Measurements from ENCODE around the gene SLC25A19.

Gene SLC25A19

DNA sequence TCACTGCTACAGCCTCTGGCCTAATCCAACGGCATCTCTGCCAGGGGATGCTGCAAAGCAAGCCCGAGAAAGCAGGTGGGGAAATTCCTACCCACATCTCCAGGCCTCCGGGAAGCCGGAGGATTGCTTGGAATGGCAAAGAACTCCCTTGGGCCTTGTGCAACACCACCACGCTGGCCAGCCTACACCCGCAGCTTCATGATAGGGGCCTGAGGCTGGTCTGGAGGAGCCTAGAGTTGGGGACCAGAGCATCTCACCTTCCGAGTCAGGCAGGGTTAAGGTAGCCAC lies 48.1 kb downstream of the SLC25A19 start:
- TF ChIP-seq SIN3A (IDR thresholded peaks at IDR 0.05; ENCODE audit: borderline replicate concordance, insufficient read depth, low read length) (no peak), POLR2AphosphoS5 (IDR thresholded peaks at IDR 0.05; ENCODE audit: low read depth, low read length) (no peak), FOXP2 (optimal IDR thresholded peaks at IDR 0.05; ENCODE audit: borderline replicate concordance, extremely low read depth, extremely low read length, insufficient read depth) (no peak), TAF1 (IDR thresholded peaks at IDR 0.05; ENCODE audit: borderline replicate concordance, insufficient read depth, low read length) (no peak)
- TF ChIP-seq, protein P1, sequence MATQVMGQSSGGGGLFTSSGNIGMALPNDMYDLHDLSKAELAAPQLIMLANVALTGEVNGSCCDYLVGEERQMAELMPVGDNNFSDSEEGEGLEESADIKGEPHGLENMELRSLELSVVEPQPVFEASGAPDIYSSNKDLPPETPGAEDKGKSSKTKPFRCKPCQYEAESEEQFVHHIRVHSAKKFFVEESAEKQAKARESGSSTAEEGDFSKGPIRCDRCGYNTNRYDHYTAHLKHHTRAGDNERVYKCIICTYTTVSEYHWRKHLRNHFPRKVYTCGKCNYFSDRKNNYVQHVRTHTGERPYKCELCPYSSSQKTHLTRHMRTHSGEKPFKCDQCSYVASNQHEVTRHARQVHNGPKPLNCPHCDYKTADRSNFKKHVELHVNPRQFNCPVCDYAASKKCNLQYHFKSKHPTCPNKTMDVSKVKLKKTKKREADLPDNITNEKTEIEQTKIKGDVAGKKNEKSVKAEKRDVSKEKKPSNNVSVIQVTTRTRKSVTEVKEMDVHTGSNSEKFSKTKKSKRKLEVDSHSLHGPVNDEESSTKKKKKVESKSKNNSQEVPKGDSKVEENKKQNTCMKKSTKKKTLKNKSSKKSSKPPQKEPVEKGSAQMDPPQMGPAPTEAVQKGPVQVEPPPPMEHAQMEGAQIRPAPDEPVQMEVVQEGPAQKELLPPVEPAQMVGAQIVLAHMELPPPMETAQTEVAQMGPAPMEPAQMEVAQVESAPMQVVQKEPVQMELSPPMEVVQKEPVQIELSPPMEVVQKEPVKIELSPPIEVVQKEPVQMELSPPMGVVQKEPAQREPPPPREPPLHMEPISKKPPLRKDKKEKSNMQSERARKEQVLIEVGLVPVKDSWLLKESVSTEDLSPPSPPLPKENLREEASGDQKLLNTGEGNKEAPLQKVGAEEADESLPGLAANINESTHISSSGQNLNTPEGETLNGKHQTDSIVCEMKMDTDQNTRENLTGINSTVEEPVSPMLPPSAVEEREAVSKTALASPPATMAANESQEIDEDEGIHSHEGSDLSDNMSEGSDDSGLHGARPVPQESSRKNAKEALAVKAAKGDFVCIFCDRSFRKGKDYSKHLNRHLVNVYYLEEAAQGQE (IDR thresholded peaks at IDR 0.05; ENCODE audit: insufficient read depth in 1 of 2, low read depth in 2 of 2, low read length in 2 of 2): no peak

DNA sequence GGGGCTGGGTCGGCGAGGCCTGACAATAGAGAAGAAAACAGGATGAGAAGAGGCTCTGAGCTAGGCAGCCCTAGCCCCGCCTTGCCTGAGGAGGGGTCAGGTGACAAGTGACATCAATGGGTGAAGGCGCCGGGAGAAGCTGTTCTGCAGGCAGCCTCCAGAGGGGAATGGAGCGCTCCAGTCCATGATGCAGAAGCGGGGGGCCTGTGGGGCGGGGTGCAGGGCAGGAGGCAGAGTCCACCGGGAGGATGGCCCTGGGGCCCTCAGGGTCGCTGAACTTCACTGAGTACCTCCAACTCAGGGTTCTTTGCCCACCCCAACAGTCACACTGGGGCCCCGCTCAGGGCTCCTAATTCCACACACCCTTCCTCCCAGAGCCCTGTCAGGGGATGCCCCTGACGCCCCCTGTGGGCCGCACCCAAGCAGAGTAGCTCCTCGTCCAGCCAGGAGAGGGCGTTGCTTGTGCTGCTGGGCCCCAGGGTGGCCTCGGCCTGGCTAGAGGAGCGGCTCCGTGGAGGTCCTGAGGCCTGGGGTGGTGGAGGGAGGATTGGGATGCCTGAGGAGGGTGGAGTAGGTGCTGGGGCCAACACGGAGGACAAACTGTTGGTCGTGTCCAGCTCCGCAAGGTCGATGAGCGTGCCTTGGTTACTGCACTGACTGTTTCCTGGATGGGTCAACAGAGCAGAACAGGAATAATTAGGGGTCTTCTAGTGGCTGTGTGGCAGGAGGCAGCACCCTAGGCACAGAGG lies 48.7 kb downstream of the SLC25A19 start:
- TF ChIP-seq SIN3A (IDR thresholded peaks at IDR 0.05; ENCODE audit: borderline replicate concordance, insufficient read depth, low read length) (no peak), TAF1 (IDR thresholded peaks at IDR 0.05; ENCODE audit: borderline replicate concordance, insufficient read depth, low read length) (no peak), FOXP2 (optimal IDR thresholded peaks at IDR 0.05; ENCODE audit: borderline replicate concordance, extremely low read depth, extremely low read length, insufficient read depth) (no peak), POLR2AphosphoS5 (IDR thresholded peaks at IDR 0.05; ENCODE audit: low read depth, low read length) (no peak)
- TF ChIP-seq, protein P1 (IDR thresholded peaks at IDR 0.05; ENCODE audit: insufficient read depth in 1 of 2, low read depth in 2 of 2, low read length in 2 of 2): no peak

DNA sequence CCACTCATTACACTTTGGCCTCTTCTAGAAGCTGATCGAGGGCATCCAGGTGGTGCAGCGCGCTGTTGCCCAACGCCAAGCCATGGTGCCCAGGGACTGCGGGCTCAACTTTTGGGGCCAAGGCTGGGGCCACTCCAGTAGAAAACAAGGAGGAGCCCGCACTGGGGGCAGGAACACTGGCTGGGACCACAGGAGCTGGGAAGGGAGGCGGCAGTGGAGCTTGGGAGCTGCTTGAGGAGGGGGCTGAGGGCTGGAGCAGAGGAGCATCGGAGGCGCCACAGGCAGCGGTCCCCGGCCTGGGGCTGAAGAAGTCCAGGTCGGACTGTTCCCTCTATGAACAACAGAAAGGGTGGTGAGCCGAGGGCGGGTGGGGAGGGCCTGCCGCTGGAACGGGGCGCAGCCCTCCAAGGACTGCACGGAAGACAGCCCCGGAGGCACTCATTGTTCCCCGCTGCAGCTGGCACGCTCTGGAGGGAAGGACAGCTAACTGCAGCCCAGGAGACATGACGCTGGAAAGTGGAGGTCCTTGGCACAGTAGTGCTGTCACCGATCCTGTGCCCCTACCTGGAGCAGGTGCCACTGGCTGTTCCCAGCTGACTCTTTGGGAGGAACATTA lies 49.3 kb downstream of the SLC25A19 start:
- TF ChIP-seq TAF1 (IDR thresholded peaks at IDR 0.05; ENCODE audit: borderline replicate concordance, insufficient read depth, low read length): no peak
- TF ChIP-seq, protein P1 (IDR thresholded peaks at IDR 0.05; ENCODE audit: insufficient read depth in 1 of 2, low read depth in 2 of 2, low read length in 2 of 2): no peak
- TF ChIP-seq FOXP2 (optimal IDR thresholded peaks at IDR 0.05; ENCODE audit: borderline replicate concordance, extremely low read depth, extremely low read length, insufficient read depth): no peak
- no peak for TF ChIP-seq SIN3A (IDR thresholded peaks at IDR 0.05; ENCODE audit: borderline replicate concordance, insufficient read depth, low read length)
- no peak for TF ChIP-seq POLR2AphosphoS5 (IDR thresholded peaks at IDR 0.05; ENCODE audit: low read depth, low read length)

DNA sequence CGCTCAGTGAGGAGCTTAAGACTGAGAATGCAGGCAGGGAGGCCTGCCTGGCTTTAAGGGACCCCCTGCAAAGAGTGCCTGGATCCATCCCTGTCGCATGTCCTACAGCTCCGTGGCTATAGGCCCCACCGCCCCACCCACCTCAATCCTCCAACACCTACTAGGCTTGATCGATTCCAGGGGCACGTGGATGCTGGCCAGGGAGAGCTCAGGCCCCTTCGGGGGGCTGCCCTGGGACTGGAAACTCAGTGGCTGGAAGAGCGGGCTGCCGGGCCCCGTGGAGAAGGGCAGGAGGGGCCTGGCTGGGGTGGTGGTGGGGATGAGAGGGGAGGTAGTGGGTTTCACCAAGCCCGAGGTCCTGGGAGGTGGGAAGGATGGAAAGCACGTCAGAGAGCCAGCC lies 50.0 kb downstream of the SLC25A19 start:
- TF ChIP-seq POLR2AphosphoS5 (IDR thresholded peaks at IDR 0.05; ENCODE audit: low read depth, low read length) (no peak; the same call in 1 of the 2 replicates), SIN3A (IDR thresholded peaks at IDR 0.05; ENCODE audit: borderline replicate concordance, insufficient read depth, low read length) (no peak), FOXP2 (optimal IDR thresholded peaks at IDR 0.05; ENCODE audit: borderline replicate concordance, extremely low read depth, extremely low read length, insufficient read depth) (no peak), TAF1 (IDR thresholded peaks at IDR 0.05; ENCODE audit: borderline replicate concordance, insufficient read depth, low read length) (no peak)
- TF ChIP-seq, protein P1 (IDR thresholded peaks at IDR 0.05; ENCODE audit: insufficient read depth in 1 of 2, low read depth in 2 of 2, low read length in 2 of 2): no peak

All from PFSK-1 (cell line).